Osteocyte (in vitro differentiated cells): ENCODE results near the gene CEACAM20. TPM values are rescaled to one million over a fixed set of nuclear protein-coding genes. Genes with fewer than 3 reads are reported as not detected.
"Not testable (repeated sequence)": the region's sequence is repeated elsewhere in the genome, so short reads cannot be mapped to it uniquely, and the experiment has no call there.

ENCODE experiments used
- DNase-seq: peaks from one replicate; pipeline ENCODE4 v3.0.0; 2021; ENCODE audit warnings: mixed read lengths; ENCODE audit not compliant: unreplicated experiment; ENCODE audit errors: extremely low spot score
- H3K27ac Mint-ChIP-seq: one replicate; pipeline ENCODE4 v1.8.0; 2021; ENCODE audit warnings: mild to moderate bottlenecking, mixed read lengths; ENCODE audit not compliant: unreplicated experiment
- H3K27me3 Mint-ChIP-seq: one replicate; pipeline ENCODE4 v1.8.0; 2021; ENCODE audit warnings: mixed read lengths; ENCODE audit not compliant: unreplicated experiment
- H3K36me3 Mint-ChIP-seq: one replicate; pipeline ENCODE4 v1.8.0; 2021; ENCODE audit warnings: mixed read lengths; ENCODE audit not compliant: unreplicated experiment
- H3K4me1 Mint-ChIP-seq: one replicate; pipeline ENCODE4 v1.8.0; 2021; ENCODE audit warnings: mixed read lengths; ENCODE audit not compliant: unreplicated experiment
- H3K4me3 Mint-ChIP-seq: one replicate; pipeline ENCODE4 v1.8.0; 2021; ENCODE audit warnings: mild to moderate bottlenecking, moderate library complexity, mixed read lengths; ENCODE audit not compliant: unreplicated experiment
- H3K9me3 Mint-ChIP-seq: one replicate; pipeline ENCODE4 v1.8.0; 2021; ENCODE audit warnings: mixed read lengths; ENCODE audit not compliant: unreplicated experiment
- CTCF ChIP-seq: fragments of 200-600 bp; sonication (generic); IDR thresholded peaks from 2 replicates; pipeline ENCODE4 v1.5.0; 2021; ENCODE audit warnings: antibody characterized with exemption, mild to moderate bottlenecking, moderate library complexity
- total RNA-seq: library from RNA; stranded (reverse); gene quantifications from 2 replicates; pipeline ENCODE4 v1.2.1, GENCODE V29; 2021

The CEACAM20 gene
- total RNA-seq, 1 donor from 2014 or later, result not detected

DNA sequence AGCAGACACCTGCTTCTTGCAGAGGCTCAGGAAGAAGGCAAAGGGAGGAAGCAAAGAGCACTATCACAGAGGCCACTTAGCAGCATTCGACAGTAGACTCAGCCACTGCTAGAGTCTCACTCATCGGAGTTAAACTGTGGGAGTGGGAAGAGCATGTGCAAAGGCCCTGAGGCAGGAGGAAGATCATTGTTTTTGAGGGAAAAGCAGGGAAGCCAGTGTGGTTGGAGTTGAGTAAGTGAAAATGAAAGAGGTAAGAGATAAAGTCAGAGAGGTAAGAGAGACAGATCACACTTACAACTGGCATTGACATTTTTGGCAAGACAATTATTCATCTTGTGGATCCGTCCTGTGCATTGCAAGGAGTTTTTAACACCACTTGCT lies 41.1 kb upstream of the CEACAM20 start:
- TF ChIP-seq CTCF, result no peak
- Mint-ChIP-seq H3K27ac (no peak overlapping the region), H3K4me1 (no peaks in the 10 kb centered on the region), H3K27me3 (peaks cover 42% of the 10 kb centered on the region), H3K9me3 (no peaks in the 10 kb centered on the region), H3K4me3 (no peak overlapping the region), H3K36me3 (no peaks in the 10 kb centered on the region)
- no peak for DNase-seq

GRCh38 chr19:44567745-44568144 lies 38.3 kb upstream of the CEACAM20 start:
- no peak for DNase-seq
- Mint-ChIP-seq H3K27me3 (peaks cover 49% of the 10 kb centered on the region), H3K36me3 (no peaks in the 10 kb centered on the region), H3K27ac (no peak overlapping the region), H3K9me3 (no peaks in the 10 kb centered on the region), H3K4me3 (no peak overlapping the region), H3K4me1 (no peaks in the 10 kb centered on the region)
- TF ChIP-seq CTCF, result no peak

DNA sequence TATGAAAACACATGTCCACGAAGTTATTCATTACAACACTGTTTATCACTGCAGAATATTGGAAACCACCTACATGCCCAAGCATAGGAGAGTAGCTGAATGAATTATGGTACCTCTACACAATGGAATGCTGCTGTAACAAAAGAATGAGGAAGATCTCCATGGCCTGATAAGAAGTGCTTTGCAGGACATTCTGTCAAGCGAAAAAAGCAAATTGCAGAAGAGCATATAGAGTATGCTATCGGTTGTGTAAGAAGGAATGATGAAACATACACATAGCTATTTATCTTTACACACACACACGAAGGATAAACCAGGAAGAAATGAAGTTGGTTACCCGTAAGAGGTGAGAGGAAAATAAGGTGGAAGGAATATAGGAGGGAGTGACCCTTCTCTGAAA lies 37.5 kb upstream of the CEACAM20 start:
- no peak for DNase-seq
- Mint-ChIP-seq H3K4me1 (no peaks in the 10 kb centered on the region), H3K27ac (no peak overlapping the region), H3K27me3 (peaks cover 52% of the 10 kb centered on the region), H3K4me3 (no peak overlapping the region), H3K36me3 (no peaks in the 10 kb centered on the region), H3K9me3 (no peaks in the 10 kb centered on the region)
- no peak for TF ChIP-seq CTCF

DNA sequence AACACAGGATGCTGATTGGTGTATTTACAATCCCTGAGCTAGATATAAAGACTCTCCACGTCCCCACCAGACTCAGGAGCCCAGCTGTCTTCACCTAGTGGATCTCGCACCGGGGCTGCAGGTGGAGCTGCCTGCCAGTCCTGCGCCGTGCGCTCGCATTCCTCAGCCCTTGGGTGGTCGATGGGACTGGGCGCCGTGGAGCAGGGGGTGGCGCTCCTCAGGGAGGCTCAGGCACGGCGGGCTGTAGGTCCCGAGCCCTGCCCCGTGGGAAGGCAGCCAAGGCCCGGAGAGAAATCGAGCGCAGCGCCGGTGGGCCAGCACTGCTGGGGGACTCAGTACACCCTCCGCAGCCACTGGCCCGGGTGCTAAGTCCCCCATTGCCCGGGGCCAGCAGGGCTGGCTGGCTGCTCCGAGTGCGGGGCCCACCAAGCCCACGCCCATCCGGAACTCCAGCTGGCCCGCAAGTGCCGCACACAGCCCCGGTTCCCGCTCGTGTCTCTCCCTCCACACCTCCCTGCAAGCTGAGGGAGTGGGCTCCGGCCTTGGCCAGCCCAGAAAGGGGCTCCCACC lies 33.7 kb upstream of the CEACAM20 start:
- peaks cover 58% of the 10 kb centered on the region for H3K27me3 Mint-ChIP-seq
- H3K9me3 Mint-ChIP-seq, H3K4me1 Mint-ChIP-seq, H3K36me3 Mint-ChIP-seq, H3K4me3 Mint-ChIP-seq, H3K27ac Mint-ChIP-seq: not testable (repeated sequence)
- DNase-seq, result peak; percentile 67

DNA sequence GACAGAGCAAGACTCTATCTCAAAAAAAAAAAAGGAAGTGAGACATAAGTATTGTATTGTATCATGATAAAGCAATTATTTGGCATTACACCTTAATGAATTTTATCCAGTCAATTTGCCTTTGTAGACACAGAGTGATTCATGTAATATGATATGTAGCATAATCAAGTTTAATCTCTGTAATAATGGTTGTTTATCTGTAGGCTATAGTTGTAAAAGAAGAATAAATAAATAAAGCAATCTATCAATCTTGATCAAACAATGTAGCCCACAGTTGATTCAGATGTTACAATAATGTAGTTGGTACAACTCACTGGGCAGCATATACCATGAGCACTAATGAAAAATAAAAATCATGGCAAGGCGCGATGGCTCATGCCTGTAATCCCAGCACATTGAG lies 28.5 kb upstream of the CEACAM20 start:
- peaks cover 38% of the 10 kb centered on the region for H3K27me3 Mint-ChIP-seq
- DNase-seq, result no peak
- TF ChIP-seq CTCF, result no peak
- H3K4me3 Mint-ChIP-seq, result no peak overlapping the region
- H3K36me3 Mint-ChIP-seq, result no peaks in the 10 kb centered on the region
- no peaks in the 10 kb centered on the region for H3K4me1 Mint-ChIP-seq
- no peak overlapping the region for H3K27ac Mint-ChIP-seq
- H3K9me3 Mint-ChIP-seq, result no peaks in the 10 kb centered on the region
